Endodermal cell (in vitro differentiated cells): ENCODE data around the gene OR2T35. TPM values are rescaled to one million over a fixed set of nuclear protein-coding genes. Genes with fewer than 3 reads are reported as not detected.
"Not testable (repeated sequence)": the region's sequence is repeated elsewhere in the genome, so short reads cannot be mapped to it uniquely, and the experiment has no call there.

Experiments
- DNase-seq: peaks from one replicate; pipeline ENCODE4 v3.0.0-alpha.2; 2017
- H3K27ac ChIP-seq: 2 replicates; pipeline ENCODE4 v1.5.1; 2013; ENCODE audit warnings: mild to moderate bottlenecking, low read depth, low read length, moderate library complexity
- H3K27me3 ChIP-seq: 2 replicates; pipeline ENCODE4 v1.6.1; 2013; ENCODE audit warnings: mild to moderate bottlenecking, low read length, moderate library complexity; ENCODE audit not compliant: insufficient read depth, control insufficient read depth, poor library complexity, severe bottlenecking
- H3K36me3 ChIP-seq: 2 replicates; pipeline ENCODE4 v1.7.0; 2013; ENCODE audit warnings: mild to moderate bottlenecking, low read length, moderate library complexity; ENCODE audit not compliant: control insufficient read depth, insufficient read depth
- H3K4me1 ChIP-seq: one replicate; pipeline ENCODE4 v1.7.0; 2013; ENCODE audit warnings: low read length; ENCODE audit not compliant: control insufficient read depth, insufficient read depth
- H3K4me3 ChIP-seq: 2 replicates; pipeline ENCODE4 v1.5.1; 2013; ENCODE audit warnings: mild to moderate bottlenecking, low read length, moderate library complexity
- H3K9ac ChIP-seq: 2 replicates; pipeline ENCODE4 v1.6.1; 2013; ENCODE audit warnings: mild to moderate bottlenecking, low read length, moderate library complexity; ENCODE audit not compliant: poor library complexity, severe bottlenecking; ENCODE audit errors: extremely low read depth
- H3K9me3 ChIP-seq: 2 replicates; pipeline ENCODE4 v1.6.1; 2013; ENCODE audit warnings: mild to moderate bottlenecking, low read length, moderate library complexity; ENCODE audit not compliant: control insufficient read depth
- H3K27ac Mint-ChIP-seq: 2 replicates; pipeline ENCODE4 v1.8.0; 2020; ENCODE audit warnings: mixed read lengths
- H3K27me3 Mint-ChIP-seq: 2 replicates; pipeline ENCODE4 v1.8.0; 2021; ENCODE audit warnings: mild to moderate bottlenecking, mixed read lengths; ENCODE audit not compliant: insufficient read depth
- H3K36me3 Mint-ChIP-seq: 2 replicates; pipeline ENCODE4 v1.8.0; 2020; ENCODE audit warnings: low read depth, mixed read lengths
- H3K4me1 Mint-ChIP-seq: 2 replicates; pipeline ENCODE4 v1.8.0; 2020; ENCODE audit warnings: mixed read lengths
- H3K4me3 Mint-ChIP-seq: 2 replicates; pipeline ENCODE4 v1.8.0; 2020; ENCODE audit warnings: mild to moderate bottlenecking, moderate library complexity, mixed read lengths
- H3K9me3 Mint-ChIP-seq: 2 replicates; pipeline ENCODE4 v1.8.0; 2020; ENCODE audit warnings: mild to moderate bottlenecking, mixed read lengths
- WGBS, 2 experiments: methylation state at CpG; one replicate each; pipeline versions ENCODE4 v1.1.5 to v1.1.7; 2013; ENCODE audit warnings: missing lambda C conversion rate in 2 of 2, mixed read lengths in 1 of 2; ENCODE audit not compliant: insufficient coverage in 1 of 2, insufficient read length in 1 of 2; 5-methylcytosine and 5-hydroxymethylcytosine counted together
- long read RNA-seq, 4 experiments: library from polyadenylated mRNA in 2 of 4; library from RNA in 1 of 4; library from capped mRNA in 1 of 4; stranded (forward) in 3 of 4; unstranded in 1 of 4; transcript quantifications; one replicate each; pipeline ENCODE4 v2.0.0, GENCODE V29; 2020 to 2021; ENCODE audit warnings: inconsistent platforms in 1 of 4
- polyA plus RNA-seq, 2 experiments: library from polyadenylated mRNA; stranded (reverse); fragments of 50-300 nt; gene quantifications; one replicate each; pipeline ENCODE4 v1.2.3, GENCODE V29; 2013
- total RNA-seq, 2 donors: library from RNA; stranded (reverse); fragmentation: NEBNext Ultra II Directional in 1 of 2; extraction: Animal tissue kit (Norgen Biotek cat#: 25700) in 1 of 2; gene quantifications; 2 replicates in 1 of 2; 3 replicates in 1 of 2; pipeline ENCODE4 v1.2.1, GENCODE V29; 2021
- TF ChIP-seq, protein P1 (sequence below): fragments of 200-600 bp; sonication (generic); conservative IDR thresholded peaks from 2 replicates; pipeline ENCODE4 v1.5.0; 2021; ENCODE audit warnings: antibody characterized with exemption, mild to moderate bottlenecking

Gene OR2T35
- not detected for total RNA-seq
- not detected for polyA plus RNA-seq (2013, experiment 1 of 2)
- not detected for polyA plus RNA-seq (2013, experiment 2 of 2)
- long read RNA-seq, experiment 1, result 0 reads
- long read RNA-seq, experiment 2, result 0 reads
- long read RNA-seq, experiment 3, result 0 reads
- long read RNA-seq, experiment 4, result 0 reads

- not testable (repeated sequence) for H3K4me1 Mint-ChIP-seq, H3K27ac ChIP-seq, H3K4me3 Mint-ChIP-seq, H3K27me3 Mint-ChIP-seq, H3K36me3 Mint-ChIP-seq, H3K9me3 ChIP-seq, H3K4me3 ChIP-seq, H3K4me1 ChIP-seq, H3K27me3 ChIP-seq, H3K27ac Mint-ChIP-seq, DNase-seq, H3K36me3 ChIP-seq, H3K9ac ChIP-seq
- peaks cover 22% of the 10 kb centered on the region for H3K9me3 Mint-ChIP-seq
- WGBS, 2 experiments, result 59 to 60% methylated on average over 1 to 2 of the region's 3 CpGs
Observed at GRCh38 chr1:248645178-248645577, at the start of gene OR2T35. TSS of gene OR2T35 (minus strand) at chr1:248645278. CDS start at chr1:248639258, 6,020 bp downstream.

- H3K4me1 Mint-ChIP-seq, result no peaks in the 10 kb centered on the region
- no peak for DNase-seq
- no peak overlapping the region for H3K4me3 ChIP-seq
- no peaks in the 10 kb centered on the region for H3K27me3 ChIP-seq
- no peak overlapping the region for H3K27ac ChIP-seq
- no peaks in the 10 kb centered on the region for H3K4me1 ChIP-seq
- H3K36me3 ChIP-seq, result no peaks in the 10 kb centered on the region
- no peak overlapping the region for H3K9ac ChIP-seq
- H3K36me3 Mint-ChIP-seq, result peaks cover 3% of the 10 kb centered on the region
- TF ChIP-seq, protein P1, sequence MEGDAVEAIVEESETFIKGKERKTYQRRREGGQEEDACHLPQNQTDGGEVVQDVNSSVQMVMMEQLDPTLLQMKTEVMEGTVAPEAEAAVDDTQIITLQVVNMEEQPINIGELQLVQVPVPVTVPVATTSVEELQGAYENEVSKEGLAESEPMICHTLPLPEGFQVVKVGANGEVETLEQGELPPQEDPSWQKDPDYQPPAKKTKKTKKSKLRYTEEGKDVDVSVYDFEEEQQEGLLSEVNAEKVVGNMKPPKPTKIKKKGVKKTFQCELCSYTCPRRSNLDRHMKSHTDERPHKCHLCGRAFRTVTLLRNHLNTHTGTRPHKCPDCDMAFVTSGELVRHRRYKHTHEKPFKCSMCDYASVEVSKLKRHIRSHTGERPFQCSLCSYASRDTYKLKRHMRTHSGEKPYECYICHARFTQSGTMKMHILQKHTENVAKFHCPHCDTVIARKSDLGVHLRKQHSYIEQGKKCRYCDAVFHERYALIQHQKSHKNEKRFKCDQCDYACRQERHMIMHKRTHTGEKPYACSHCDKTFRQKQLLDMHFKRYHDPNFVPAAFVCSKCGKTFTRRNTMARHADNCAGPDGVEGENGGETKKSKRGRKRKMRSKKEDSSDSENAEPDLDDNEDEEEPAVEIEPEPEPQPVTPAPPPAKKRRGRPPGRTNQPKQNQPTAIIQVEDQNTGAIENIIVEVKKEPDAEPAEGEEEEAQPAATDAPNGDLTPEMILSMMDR, result no peak
- WGBS, 2 experiments, result 89 to 94% methylated on average over 38 to 51 of the region's 51 CpGs
- H3K9me3 ChIP-seq, result peaks cover 74% of the 10 kb centered on the region
- H3K4me3 Mint-ChIP-seq, result no peak overlapping the region
- peaks cover 86% of the 10 kb centered on the region for H3K9me3 Mint-ChIP-seq
- H3K27ac Mint-ChIP-seq, result no peak overlapping the region
- H3K27me3 Mint-ChIP-seq, result no peaks in the 10 kb centered on the region
Observed at GRCh38 chr1:248691567-248692155, 46.6 kb upstream of the OR2T35 start.

- H3K36me3 Mint-ChIP-seq, result peaks cover 3% of the 10 kb centered on the region
- 73 to 78% methylated on average over 4 of the region's 4 CpGs for WGBS, 2 experiments
- Histone ChIP-seq H3K4me1 (no peaks in the 10 kb centered on the region), H3K27ac (no peak overlapping the region), H3K9me3 (peaks cover 72% of the 10 kb centered on the region), H3K27me3 (no peaks in the 10 kb centered on the region), H3K9ac (no peak overlapping the region), H3K36me3 (no peaks in the 10 kb centered on the region), H3K4me3 (no peak overlapping the region)
- TF ChIP-seq, protein P1, result no peak
- H3K4me1 Mint-ChIP-seq, result no peaks in the 10 kb centered on the region
- H3K9me3 Mint-ChIP-seq, result peaks cover 82% of the 10 kb centered on the region
- H3K4me3 Mint-ChIP-seq, result no peak overlapping the region
- H3K27ac Mint-ChIP-seq, result no peak overlapping the region
- DNase-seq, result no peak
- H3K27me3 Mint-ChIP-seq, result no peaks in the 10 kb centered on the region
Observed at GRCh38 chr1:248688527-248689298, 43.6 kb upstream of the OR2T35 start.
